Measurements from ENCODE around the gene PNP.
"Not testable (repeated sequence)": the region's sequence is repeated elsewhere in the genome, so short reads cannot be mapped to it uniquely, and the experiment has no call there.

The PNP gene

DNA sequence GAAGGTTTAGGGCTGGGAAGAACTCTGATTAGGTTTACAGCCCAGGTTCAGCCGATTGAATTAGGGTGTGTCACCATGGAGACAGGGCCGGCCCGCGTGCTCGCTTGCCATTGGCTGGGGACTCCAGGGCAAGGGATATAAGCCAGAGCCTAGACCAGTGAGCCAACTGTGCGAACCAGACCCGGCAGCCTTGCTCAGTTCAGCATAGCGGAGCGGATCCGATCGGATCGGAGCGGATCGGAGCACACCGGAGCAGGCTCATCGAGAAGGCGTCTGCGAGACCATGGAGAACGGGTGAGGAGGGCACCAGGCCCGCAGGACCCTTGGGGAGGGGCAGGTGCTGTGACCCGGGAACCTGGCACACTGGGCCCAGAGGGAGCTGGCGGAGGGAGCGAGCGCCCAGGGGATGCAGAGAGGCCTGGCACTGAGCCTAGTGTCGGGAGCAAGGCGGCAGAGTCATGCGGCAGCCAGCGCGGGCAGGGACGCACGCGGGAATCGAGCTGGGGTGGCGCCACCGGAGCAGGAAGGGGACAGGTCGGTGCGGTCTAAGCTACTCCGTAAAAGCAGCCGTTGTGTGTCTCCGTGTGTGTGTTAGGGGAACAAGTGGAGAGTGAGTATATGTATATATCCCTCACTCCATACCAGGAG lies at the start of gene PNP:
TSS of gene PNP (plus strand) at position 165 of the 648 bp plus-strand sequence. CDS start at position 284, 119 bp downstream.
- DNase-seq (ENCODE audit: low read depth), result peak; percentile 87

DNA sequence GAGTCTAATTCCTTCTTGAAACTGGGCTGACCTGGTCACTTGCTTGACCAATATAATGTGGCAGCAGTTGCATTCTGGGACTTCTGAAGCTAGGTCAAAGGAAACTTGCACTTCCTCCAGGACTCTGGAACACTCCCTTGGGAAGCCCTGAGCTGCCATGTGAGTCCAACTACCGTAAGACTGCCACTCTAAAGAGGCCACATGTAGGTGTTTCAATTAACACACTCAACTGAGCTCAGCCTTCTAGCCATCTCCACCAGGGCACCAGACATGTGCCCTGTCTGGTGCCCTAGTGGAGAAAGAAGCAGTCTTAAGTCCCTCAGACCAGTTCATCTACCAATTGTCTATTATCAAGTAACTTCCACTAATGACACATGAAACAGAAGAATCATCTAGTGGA lies 49.8 kb upstream of the PNP start:
- peak; percentile 22 for DNase-seq (ENCODE audit: low read depth)

DNA sequence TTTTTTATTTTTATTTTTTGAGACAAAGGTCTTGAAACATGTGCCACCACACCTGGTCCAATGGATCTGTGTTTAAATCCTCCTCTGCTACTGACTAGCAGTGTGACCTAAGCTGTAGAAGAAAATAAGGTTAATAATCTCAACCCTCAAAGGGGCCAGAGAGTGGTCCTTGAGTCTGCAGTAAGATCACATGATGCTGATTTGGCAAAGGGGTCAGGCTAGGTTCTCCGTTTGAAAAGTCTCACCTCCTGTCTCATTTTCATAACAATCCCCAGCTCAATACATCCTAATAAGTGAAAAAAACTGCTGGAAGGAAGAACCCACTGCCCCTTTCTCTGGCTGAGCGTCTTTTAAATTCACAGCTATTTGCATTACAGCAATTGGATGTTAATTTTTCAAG lies 47.9 kb upstream of the PNP start:
- no peak for DNase-seq (ENCODE audit: low read depth)

DNA sequence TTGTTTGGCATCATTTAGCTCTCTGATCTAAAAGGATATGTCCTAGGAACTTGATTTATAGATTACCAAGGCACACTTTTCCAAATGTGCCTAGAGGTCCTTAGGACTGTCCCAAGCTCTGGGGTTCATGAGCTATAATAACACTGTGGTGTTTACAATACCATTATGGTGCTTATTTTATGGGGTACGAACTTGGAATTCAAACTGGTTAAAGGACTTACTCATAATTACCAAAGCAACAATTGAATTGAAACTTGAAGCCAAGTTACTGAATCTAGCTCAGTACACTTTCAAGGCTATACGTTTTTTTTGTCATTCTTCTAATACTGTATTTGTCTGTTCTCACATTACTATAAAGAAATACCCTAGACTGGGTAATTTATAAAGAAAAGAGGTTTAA lies 46.3 kb upstream of the PNP start:
- no peak for DNase-seq (ENCODE audit: low read depth)

DNA sequence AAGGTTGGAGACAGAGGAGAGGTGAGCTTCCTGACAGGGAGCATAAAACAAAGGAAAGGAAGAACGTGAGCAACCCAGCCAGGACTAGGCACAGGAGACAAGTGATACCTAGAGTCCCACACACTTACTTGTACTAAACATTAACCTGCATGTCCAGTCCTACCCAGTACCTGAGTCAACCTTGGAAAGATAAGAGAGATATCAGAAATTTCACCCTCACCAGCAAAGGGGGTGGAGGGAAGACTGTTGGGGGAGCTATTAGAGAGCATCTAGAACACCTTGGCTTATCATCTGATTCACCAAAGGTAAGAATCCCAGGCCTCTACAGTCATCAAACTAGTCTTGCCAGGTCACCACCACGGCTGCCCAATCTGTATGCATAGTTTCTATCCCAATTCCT lies 44.4 kb upstream of the PNP start:
- DNase-seq (ENCODE audit: low read depth), result no peak

DNA sequence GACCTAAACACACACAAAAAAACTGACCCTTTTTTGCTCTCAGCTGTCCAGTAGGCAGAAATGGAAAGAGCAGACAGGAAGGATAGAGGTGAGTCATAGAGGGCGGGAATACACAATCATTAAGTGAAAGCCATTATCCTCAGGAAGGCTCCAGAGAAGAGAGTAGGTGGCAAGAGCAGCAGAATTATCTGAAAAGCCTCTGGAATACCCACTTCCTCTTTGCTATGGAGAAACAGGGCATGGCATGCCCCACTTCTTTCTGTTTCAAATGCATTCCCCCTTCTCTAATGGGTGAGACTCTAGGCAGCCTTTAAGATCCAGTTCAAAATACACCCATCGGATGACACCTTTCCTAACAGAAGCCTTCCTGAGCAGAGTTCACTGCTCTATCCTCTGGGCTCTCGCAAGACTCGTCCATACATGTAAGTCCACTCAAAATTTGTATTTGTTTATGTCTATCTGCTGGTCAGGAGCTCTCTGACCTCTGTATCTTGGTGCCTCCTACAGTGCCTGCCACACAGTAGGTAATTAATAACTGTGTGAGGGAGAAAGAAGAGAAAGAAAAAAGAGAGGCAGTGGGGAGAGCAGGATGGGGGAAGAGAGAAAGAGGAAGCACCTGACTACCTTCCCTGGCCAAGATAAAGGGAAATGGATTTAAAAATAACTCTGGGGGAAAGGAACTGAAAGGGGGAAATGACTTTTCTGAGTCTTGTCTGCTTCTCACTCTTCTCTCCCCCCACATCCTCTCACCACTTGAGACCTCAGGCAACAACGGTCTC lies 41.8 kb upstream of the PNP start:
- DNase-seq (ENCODE audit: low read depth), result peak; percentile 69

DNA sequence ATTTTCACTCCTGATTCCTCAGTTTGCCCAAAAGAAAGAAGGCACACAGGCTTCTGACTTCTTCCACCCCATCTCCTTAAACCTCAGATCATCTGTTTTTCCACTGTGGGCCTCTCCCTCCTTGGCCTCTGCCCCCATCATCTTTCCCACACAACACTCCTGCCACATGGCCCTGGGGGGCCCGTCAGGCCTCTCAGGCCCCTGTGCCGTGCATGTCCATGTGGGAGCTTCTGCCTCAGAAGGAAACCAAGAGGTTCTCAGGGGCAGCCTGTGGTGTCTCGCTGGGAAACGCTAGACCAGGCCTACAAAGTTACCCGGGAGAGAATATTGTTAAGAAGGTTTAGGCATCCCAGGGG lies 41.2 kb upstream of the PNP start:
- DNase-seq (ENCODE audit: low read depth), result no peak

DNA sequence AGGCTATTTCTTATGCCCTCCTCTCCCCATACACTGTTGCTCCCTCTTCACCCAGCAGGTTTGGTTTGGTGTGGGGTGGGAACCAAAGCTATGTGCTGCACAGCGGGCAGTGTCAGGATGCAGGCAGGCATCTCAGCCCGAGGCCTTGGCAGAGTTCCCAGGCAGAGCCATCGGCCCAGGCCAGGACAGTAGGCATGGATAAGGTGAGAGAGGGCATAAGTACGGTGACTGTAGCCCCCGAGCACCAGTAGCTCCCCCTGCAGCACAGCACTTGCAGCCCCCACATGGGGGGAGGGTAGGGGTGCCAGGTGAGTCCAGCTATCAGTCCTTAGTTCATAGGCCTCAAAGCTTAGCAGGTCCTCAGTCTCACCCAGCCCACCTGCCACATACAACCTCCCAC lies 40.4 kb upstream of the PNP start:
- no peak for DNase-seq (ENCODE audit: low read depth)

DNA sequence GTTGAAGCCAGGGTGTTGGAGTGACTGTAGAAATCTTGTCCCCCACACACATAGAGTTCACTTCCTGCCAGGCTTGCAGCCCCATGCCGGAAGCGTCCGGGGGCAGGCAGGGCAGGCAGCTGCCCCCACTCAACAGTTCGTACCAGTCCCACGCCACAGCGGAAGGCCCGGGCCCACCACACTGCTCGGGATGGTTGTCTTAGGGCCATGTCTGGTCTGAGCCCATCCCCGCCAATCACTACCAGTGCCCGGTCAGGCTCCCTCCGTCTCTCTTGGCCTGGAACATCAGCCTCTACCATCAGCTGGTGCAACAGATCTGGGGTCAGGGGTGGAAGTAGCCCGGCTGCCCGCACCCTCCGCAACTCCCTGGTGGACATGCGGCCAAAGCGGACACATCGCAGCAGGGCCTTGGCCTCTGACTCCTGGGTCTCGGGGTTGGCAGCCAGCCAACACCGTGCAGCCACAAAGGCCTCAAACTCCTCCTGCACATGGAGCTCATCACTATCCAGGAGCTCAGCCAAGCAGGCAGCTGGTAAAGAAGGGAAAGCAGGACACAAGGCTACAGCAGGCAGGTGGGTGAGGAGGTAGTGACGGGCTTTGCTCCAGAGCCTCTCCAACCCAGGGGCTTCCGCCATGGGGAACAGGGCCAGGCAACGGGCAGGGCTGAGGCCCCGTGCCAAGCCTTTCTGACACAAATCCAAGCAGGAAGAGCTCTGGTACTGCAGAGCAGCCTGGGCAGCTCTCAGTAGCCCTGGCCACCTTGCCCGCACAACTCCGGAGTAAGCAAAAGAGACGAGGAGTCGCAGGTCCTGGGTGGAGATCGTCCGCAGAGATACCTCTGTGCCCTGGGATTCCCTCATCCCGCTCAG lies 39.2 kb upstream of the PNP start:
- DNase-seq (ENCODE audit: low read depth), result no peak

DNA sequence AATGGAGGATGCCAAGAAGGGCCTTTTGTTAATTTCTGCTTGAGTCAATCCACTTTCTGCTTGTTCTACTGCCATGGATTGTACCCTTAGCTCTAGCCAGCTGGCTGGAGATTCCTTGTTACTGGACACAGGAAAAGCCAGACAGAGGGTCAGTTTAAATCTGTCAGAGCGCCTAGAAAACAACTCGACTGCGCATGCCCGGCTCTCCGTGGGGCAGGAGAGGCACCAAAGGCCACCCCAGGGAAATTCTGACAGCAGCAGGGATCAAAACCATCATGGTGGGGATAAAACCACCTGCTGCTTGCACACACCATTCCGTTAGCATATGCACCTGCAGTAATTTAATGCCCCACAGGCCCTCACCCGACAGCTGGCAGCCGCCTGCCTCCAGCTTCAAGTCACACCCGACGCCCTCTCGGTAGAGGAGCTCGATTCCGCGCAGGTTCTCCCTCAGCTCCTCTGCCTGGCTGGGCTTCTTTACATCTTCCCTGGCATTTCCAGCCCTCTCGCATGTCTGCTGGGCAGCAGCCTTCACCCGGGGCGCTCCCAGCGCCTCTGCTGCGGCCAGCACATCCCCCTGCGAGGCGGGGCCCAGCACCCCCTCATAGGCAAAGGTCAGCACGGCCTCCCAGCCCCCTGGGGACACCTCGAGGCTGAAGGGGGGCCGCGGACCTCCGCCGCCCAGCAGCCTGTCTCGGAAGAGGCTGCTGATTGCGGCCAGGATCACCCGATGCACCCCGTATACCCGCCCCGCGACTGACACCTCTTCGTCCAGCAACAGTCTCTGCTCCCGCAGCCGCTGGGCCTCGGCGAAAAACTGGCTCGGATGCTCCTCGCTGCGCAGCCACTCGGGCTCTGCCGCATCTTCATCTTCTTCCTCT lies 34.3 kb upstream of the PNP start:
- peak; percentile 18 for DNase-seq (ENCODE audit: low read depth)

DNA sequence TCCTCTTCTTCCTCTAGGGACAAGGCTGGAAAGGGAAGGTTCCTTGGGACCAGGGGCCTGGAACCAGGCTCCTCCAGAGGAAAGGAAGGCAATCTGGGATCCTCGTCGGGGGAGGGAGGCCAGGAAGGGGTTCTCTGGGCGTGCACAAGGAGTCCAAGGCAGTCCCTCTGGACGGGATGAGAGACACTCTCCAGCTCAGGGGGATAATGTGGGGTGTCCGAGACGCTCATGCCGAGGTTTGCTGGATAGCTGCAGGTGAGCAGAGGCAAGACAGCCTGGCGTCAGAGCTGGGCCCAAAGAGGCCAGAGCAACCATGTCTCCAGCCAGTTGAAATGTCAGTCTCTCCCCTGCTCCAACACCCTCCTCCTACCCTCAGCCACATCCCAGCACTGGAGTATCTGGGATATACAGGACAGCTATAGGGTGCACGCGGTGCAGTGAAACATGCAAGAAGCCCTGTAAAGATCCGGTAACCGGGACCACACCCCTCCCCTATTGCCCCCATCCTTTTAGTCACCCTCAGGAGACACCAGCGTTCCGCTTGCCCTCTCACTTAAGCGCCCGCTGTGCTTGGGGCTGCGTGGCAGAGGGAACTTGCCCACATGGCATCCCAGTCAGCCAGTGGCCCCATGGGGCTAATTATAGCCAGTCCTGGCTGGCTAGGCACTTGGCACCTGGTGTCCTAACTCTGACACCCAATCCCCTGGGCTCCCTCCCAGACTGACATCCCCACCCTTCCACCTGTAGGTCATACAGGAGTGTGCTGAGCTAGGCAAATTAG lies 33.4 kb upstream of the PNP start, which contains the start of gene KLHL33:
TSS of gene KLHL33 (minus strand) at position 585 of the 781 bp plus-strand sequence. CDS start at position 230, 355 bp downstream.
- DNase-seq (ENCODE audit: low read depth), result no peak

DNA sequence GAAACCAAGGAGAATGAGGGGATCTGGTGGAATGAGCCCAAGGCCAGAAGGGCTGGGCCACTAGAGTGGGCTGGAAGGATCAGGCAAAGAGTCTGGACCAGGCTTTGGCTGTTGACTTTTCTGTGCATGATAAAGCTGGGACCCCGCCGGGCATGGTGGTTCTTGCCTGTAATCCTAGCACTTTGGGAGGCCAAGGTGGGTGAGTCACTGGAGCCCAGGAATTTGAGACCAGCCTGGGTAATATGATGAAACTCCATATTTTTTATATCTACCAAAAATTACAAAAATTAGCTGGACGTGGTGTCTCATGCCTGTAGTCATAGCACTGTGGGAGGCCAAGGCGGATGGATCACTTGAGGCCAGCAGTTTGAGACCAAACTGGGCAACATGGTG lies 32.8 kb upstream of the PNP start:
- peak; percentile 70 for DNase-seq (ENCODE audit: low read depth)

DNA sequence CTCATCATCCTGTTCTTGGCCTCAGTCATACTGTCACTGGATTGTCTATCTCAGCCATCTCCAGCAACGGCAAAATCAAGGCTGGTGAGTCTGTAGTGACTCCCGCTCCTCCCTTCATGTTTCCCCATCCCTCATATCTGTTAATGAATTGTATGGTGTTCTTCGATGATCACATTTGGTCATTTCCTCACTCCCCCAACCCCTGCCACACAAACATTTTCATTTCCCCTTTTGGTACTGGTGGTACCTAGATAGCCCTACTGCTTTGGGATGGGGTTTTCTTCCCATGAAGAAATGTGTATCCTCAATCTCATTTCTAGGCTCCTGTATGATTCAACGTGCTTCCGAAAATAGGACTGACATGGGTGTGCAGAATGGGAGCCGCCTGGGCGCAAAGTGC lies 30.5 kb upstream of the PNP start:
- DNase-seq (ENCODE audit: low read depth), result no peak

DNA sequence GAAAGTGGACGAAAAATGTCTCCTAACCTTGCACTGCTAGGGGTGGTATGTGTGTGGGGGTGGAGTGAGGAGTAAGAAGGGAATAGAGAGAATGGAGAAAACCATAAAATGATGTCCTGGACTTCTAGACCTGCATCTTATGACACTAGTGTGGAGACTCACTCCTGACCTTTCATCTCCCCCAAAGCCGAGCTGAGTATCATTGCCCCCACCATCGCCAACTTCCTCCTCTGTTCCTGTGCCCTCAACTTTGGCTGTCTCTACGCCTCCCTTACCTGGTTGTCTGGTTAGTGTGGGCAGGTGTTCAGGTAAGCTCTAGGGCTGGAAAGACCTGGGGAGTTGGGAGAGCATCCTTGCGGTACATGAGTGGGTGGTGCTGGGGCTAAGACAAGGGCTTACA lies 28.7 kb upstream of the PNP start:
- no peak for DNase-seq (ENCODE audit: low read depth)

DNA sequence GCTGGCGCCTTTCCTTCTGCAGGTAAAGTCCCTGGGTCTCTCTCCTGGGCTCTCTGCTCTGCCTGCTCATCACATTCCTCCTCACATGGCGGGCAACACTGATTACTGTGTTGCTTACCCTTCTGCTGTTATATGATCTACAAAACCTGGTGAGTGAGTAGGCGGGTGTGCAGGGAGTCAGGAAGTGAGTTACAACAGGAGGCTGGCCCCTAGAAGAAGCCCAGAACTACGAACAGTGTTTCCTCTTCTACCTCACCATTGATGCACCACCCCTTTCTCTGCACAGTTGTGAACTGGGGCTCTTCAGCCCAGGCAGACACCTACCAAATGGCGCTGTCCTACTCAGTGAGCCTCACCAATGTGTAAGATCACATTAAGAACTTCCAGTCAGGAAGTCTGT lies 28.3 kb upstream of the PNP start:
- no peak for DNase-seq (ENCODE audit: low read depth)

DNA sequence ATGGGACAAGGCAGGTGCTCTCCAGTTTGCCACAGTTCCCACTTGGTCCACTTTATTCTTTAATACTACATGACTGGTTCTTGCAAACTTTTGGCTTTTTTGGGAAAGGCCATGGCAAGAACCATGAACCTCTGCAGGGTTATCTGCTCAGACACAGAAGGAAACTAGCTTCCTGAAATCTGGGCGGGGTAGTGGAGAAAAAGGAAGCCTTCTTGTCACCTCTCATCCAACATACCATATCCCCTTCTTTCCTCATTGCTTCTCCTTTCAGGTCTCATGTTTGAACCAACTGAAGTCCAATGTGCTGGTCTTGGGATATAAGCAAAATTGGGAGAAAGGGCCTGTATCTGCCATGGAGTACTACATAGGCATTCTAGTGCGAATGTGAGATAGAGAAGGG lies 27.7 kb upstream of the PNP start:
- no peak for DNase-seq (ENCODE audit: low read depth)

DNA sequence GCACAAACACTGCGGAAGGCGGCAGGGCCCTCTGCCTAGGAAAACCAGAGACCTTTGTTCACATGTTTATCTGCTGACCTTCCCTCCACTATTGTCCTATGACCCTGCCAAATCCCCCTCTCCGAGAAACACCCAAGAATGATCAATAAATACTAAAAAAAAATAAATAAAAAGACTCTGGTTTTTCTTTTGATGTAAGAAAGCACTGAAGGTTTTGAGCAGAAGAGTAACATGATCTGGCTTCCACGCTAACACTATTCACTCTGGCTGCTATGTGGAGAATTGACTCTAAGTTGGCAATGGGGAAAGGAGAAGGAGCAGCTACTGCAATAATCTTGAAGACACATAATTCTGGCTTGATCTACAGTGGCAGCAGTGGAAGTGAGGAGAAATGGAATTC lies 25.6 kb upstream of the PNP start:
- DNase-seq (ENCODE audit: low read depth), result not testable (repeated sequence)

DNA sequence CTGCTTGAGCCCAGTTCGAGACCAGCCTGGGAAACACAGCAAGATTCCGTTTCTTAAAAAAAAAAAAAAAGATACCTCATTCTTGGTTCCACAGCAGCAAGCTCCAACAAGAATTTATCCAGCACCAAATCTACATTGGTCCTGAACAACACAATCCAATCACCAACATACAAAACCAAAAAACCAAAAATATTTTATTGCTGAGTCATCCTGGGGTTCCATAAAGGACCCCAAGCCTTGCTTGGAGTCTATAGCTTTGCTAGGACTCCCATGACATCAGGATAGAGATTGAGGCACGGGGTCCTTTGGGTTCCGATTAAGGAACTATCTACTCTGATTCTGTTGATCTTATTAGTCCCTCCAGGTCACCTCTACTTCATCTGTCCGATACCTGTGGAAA lies 22.3 kb upstream of the PNP start:
- DNase-seq (ENCODE audit: low read depth), result no peak

DNA sequence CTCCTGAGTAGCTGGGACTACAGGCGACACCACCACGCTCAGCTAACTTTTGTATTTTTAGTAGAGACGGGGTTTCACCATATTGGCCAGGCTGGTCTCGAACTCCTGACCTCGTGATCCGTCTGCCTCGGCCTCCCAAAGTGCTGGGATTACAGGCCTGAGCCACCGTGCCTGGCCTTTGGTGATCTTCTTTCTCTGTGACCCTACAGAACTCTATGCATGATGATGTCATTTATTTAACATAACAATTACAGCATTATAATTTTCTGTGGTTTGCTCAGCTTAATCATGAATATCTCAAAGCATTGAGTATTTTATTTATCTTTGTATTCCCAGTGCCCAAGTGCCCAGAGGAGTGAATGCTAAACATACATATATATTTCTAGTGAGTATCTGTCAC lies 16.4 kb upstream of the PNP start:
- DNase-seq (ENCODE audit: low read depth), result not testable (repeated sequence)

DNA sequence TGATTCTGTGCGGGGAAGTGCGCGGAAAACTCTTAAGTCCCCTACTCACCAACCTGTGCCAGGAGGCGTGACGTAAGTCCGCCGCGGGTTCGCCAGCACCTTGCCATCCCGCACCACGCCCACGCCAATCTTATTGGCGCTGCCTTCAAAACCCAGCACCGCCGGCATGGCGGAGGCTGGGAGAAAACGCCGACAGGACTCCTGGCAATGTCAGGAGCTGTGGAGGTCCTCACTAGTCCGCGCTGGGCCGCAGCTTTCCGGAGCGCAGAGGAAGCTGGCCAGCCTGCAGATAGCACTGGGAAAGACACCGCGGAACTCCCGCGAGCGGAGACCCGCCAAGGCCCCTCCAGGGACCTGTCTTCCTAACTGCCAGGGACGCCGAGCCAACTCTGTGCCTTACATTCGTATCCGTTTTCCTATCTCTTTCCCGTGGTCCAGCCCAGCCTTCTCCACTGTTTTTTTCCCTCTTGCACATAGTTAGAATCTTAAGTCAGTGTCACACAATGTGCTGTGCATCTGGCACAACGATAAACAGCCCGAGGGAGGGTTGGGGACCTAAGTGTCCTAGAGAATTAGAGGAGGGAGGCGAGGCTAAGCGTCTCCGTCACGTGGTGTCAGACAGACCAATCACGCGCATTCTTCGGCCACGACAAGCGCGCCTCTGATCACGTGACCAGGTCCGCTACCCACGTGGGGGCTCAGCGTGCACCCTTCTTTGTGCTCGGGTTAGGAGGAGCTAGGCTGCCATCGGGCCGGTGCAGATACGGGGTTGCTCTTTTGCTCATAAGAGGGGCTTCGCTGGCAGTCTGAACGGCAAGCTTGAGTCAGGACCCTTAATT lies 14.5 kb upstream of the PNP start, which contains the start of the genes APEX1 and OSGEP:
TSS of gene APEX1 (plus strand) at position 711 of the 839 bp plus-strand sequence. CDS start 420 bp downstream, outside the sequence.
TSS of gene OSGEP (minus strand) at position 297 of the 839 bp plus-strand sequence. CDS start at position 168, 129 bp downstream.
- peak; percentile 99 for DNase-seq (ENCODE audit: low read depth)
